Endothelial cell of umbilical vein (primary cell): ENCODE results near the gene SPATS2L. TPM values are rescaled to one million over a fixed set of nuclear protein-coding genes. Genes with fewer than 3 reads are reported as not detected.
A peak's percentile ranks its signal among the peaks of the same experiment; 100 is the strongest.

Source experiments
- BruUV-seq: library from RNA; stranded (reverse); fragments of 400-500 nt; replicated peaks from 2 replicates; lab custom pipeline; 2021; lab: Mats Ljungman, UMichigan
- CTCF ChIA-PET: fragments of 300-600, 350-600 bp; sonication (Branson Sonifier 250); formaldehyde crosslinking; loops from one replicate; lab custom pipeline; 2021; ENCODE audit warnings: antibody characterized with exemption, inconsistent platforms; lab: Charles Lee
- POLR2A ChIA-PET: fragments of 300-600, 350-600 bp; sonication (Branson Sonifier 250); formaldehyde crosslinking; loops from one replicate; lab custom pipeline; 2021; ENCODE audit warnings: antibody characterized with exemption, inconsistent platforms; lab: Charles Lee
- DNase-seq: peaks from one replicate; pipeline ENCODE4 v3.0.0-alpha.2; 2011; ENCODE audit warnings: low read depth, low spot score
- FAIRE-seq: peaks from 2 replicates; lab custom pipeline; 2011; peaks lifted over from hg19 to GRCh38; lab: Jason Lieb, UNC
- H2AFZ ChIP-seq: 2 replicates; pipeline ENCODE4 v1.6.0; 2012; ENCODE audit warnings: low read depth, low read length, control low read depth, inconsistent platforms
- H3K27ac ChIP-seq: 2 replicates; pipeline ENCODE4 v1.5.1; 2011; ENCODE audit warnings: low read depth, mild to moderate bottlenecking, control low read depth, low read length, moderate library complexity; ENCODE audit not compliant: insufficient read depth
- H3K27me3 ChIP-seq, 2 experiments: 2 replicates each; pipeline versions ENCODE4 v1.6.0 to v1.6.1; 2011; ENCODE audit warnings: low read length in 2 of 2, mixed read lengths in 1 of 2; ENCODE audit not compliant: control insufficient read depth in 2 of 2, insufficient read depth in 2 of 2
- H3K36me3 ChIP-seq, 2 experiments: 2 replicates in 1 of 2; 3 replicates in 1 of 2; pipeline ENCODE4 v1.5.1; 2011; ENCODE audit warnings: low read length in 2 of 2, mild to moderate bottlenecking in 1 of 2, moderate library complexity in 1 of 2; ENCODE audit not compliant: control insufficient read depth in 2 of 2, insufficient read depth in 2 of 2; ENCODE audit errors: extremely low read depth in 1 of 2
- H3K4me1 ChIP-seq: 3 replicates; pipeline ENCODE4 v1.5.1; 2011; ENCODE audit warnings: mild to moderate bottlenecking, low read length; ENCODE audit not compliant: control insufficient read depth, insufficient read depth; ENCODE audit errors: extremely low read depth
- H3K4me2 ChIP-seq: 2 replicates; pipeline ENCODE4 v1.6.1; 2011; ENCODE audit warnings: low read length, control low read depth, mixed read lengths; ENCODE audit not compliant: insufficient read depth
- H3K4me3 ChIP-seq, 3 experiments: fragments of 200-600 bp in 1 of 3; sonication (generic), shearing (Covaris generic) in 1 of 3; replicated peaks in 1 of 3; 2 replicates each; pipeline ENCODE4 v1.5.1; 2011 to 2016; ENCODE audit warnings: control low read depth in 3 of 3, low read length in 3 of 3, mild to moderate bottlenecking in 2 of 3, inconsistent platforms in 1 of 3, low read depth in 1 of 3, moderate library complexity in 1 of 3; ENCODE audit not compliant: insufficient read depth in 1 of 3
- H3K79me2 ChIP-seq: 2 replicates; pipeline ENCODE4 v1.6.0; 2012; ENCODE audit warnings: low read length, inconsistent platforms; ENCODE audit not compliant: control insufficient read depth, insufficient read depth
- H3K9ac ChIP-seq: replicated peaks from 2 replicates; pipeline ENCODE3; 2011; ENCODE audit warnings: low read length, control low read depth; ENCODE audit not compliant: insufficient read depth; ENCODE audit errors: extremely low read depth
- H3K9me1 ChIP-seq: replicated peaks from 3 replicates; pipeline ENCODE4 v1.6.0; 2011; ENCODE audit warnings: mild to moderate bottlenecking, low read length; ENCODE audit not compliant: control insufficient read depth, insufficient read depth; ENCODE audit errors: extremely low read depth
- H3K9me3 ChIP-seq: replicated peaks from 2 replicates; pipeline ENCODE4 v1.5.1; 2012; ENCODE audit warnings: low read length, inconsistent platforms; ENCODE audit not compliant: control insufficient read depth, insufficient read depth
- H4K20me1 ChIP-seq: replicated peaks from 2 replicates; pipeline ENCODE3; 2011; ENCODE audit warnings: mild to moderate bottlenecking, low read length; ENCODE audit not compliant: control insufficient read depth, insufficient read depth; ENCODE audit errors: extremely low read depth
- CTCF ChIP-seq, 2 donors: IDR thresholded peaks; 1 replicate in 1 of 2; 2 replicates in 1 of 2; pipeline ENCODE4 v1.5.1; 2011; ENCODE audit warnings: low read length in 2 of 2, mild to moderate bottlenecking in 2 of 2, moderate library complexity in 2 of 2, control low read depth in 1 of 2, inconsistent platforms in 1 of 2, low read depth in 1 of 2; ENCODE audit not compliant: insufficient read depth in 1 of 2; ENCODE audit errors: extremely low read depth in 1 of 2
- EZH2 ChIP-seq: IDR thresholded peaks from 2 replicates; pipeline ENCODE4 v1.6.1; 2012; ENCODE audit warnings: borderline replicate concordance, low read depth, mild to moderate bottlenecking, moderate library complexity, low read length, inconsistent platforms; ENCODE audit not compliant: severe bottlenecking
- FOS ChIP-seq: IDR thresholded peaks from 2 replicates; pipeline ENCODE4 v1.6.1; 2011; ENCODE audit warnings: mild to moderate bottlenecking, low read length, moderate library complexity, borderline replicate concordance; ENCODE audit not compliant: insufficient read depth
- GATA2 ChIP-seq: IDR thresholded peaks from 2 replicates; pipeline ENCODE4 v1.7.0; 2011; ENCODE audit warnings: low read depth, mild to moderate bottlenecking, moderate library complexity, mixed read lengths, low read length; ENCODE audit not compliant: insufficient read length, insufficient read depth
- JUN ChIP-seq: IDR thresholded peaks from 2 replicates; pipeline ENCODE4 v1.6.1; 2011; ENCODE audit warnings: borderline replicate concordance, low read depth; ENCODE audit not compliant: insufficient read length, insufficient read depth
- MAX ChIP-seq: IDR thresholded peaks from 2 replicates; pipeline ENCODE4 v1.6.1; 2011; ENCODE audit not compliant: insufficient read depth, insufficient read length
- MYC ChIP-seq: IDR thresholded peaks from one replicate; pipeline ENCODE4 v1.6.1; 2011; ENCODE audit warnings: mild to moderate bottlenecking, low read depth, low read length
- POLR2A ChIP-seq: IDR thresholded peaks from 2 replicates; pipeline ENCODE4 v1.6.1; 2012; ENCODE audit warnings: low read depth, mild to moderate bottlenecking, control low read depth, low read length
- POLR2AphosphoS5 ChIP-seq: IDR thresholded peaks from 2 replicates; pipeline ENCODE4 v1.6.1; 2012; ENCODE audit warnings: low read depth, mild to moderate bottlenecking, control low read depth, low read length, moderate library complexity; ENCODE audit not compliant: insufficient read depth
- dilution Hi-C: fragments of 300-500 bp; cut with MboI; formaldehyde crosslinking; loops from one replicate; pipeline ENCODE4 v1.15.0; 2019; ENCODE audit warnings: low sequenced_read_pairs; ENCODE audit not compliant: extremely low pct_ligation_motif_present
- intact Hi-C: fragments of 100-400 bp; cut with micrococcal nuclease; formaldehyde crosslinking; loops from one replicate; pipeline ENCODE4 v1.10.0; 2022
- polyA plus RNA-seq, 4 experiments: library from polyadenylated mRNA; depleted of rRNA in 3 of 4; stranded (reverse) in 3 of 4; unstranded in 1 of 4; fragments of >200 nt; gene quantifications; 2 replicates each; pipeline versions ENCODE4 v1.2.1 to v1.2.3, GENCODE V29; 2011 to 2012; ENCODE audit warnings: missing spikeins in 1 of 4
- total RNA-seq: library from RNA; stranded (reverse); gene quantifications from 2 replicates; pipeline ENCODE4 v1.2.3, GENCODE V29; 2021

The SPATS2L gene
- total and polyA plus RNA-seq, 2 donors (not counting 3 experiments of a cell fraction or from before 2014, with no cell fraction given), result 29.1 to 72.9 TPM

DNA sequence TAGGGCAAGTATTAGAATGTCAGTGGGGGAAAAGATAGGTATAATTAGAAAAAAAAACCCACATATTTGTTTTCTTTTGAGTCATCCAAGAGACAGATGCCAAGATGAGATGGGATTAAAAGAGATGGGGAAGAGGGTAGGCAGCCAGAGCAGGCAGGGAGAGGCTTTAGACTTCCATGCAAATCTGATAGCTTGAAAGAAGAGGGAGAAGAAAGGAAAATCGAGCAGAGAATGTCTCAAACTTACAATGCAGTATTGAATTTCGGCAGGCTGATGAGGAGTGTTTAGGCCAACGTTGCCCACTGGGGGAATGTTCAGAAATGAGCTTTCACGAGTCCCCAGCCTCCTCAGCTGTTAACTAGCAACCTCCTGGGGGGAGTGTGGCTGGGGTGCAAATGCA is 91.3 kb downstream of the SPATS2L start:
- no peaks in the 10 kb centered on the region for H4K20me1 ChIP-seq
- peak overlapping the region; percentile 34 for H3K4me2 ChIP-seq
- intact Hi-C loops, result loop anchor here (1.0 to 2.0 kb wide), 2 partner anchors 8 to 15 kb away; no protein-coding TSS in a partner anchor
- dilution Hi-C loops, result no loop called here
- no peaks in the 10 kb centered on the region for H3K27me3 ChIP-seq
- TF ChIP-seq POLR2AphosphoS5, result no peak
- peak; percentile 37 for TF ChIP-seq FOS
- no peak for TF ChIP-seq JUN
- peak; percentile 48 for TF ChIP-seq GATA2
- no peak overlapping the region for H3K4me3 ChIP-seq
- H3K4me1 ChIP-seq, result peaks cover 28% of the 10 kb centered on the region
- no peaks in the 10 kb centered on the region for H3K9me1 ChIP-seq
- no peak overlapping the region for H2AFZ ChIP-seq
- BruUV-seq, result no TSS peak
- DNase-seq (no peak), FAIRE-seq (no peak)
- no peaks in the 10 kb centered on the region for H3K36me3 ChIP-seq
- no peaks in the 10 kb centered on the region for H3K9me3 ChIP-seq
- ChIA-PET POLR2A (no interaction called here), CTCF (interaction anchor here (1.0 to 3.5 kb wide), 4 partner anchors 8 to 92 kb away, joined by 3 to 14 read pairs (median 6); partner anchors contain the start of gene SPATS2L)
- no peak overlapping the region for H3K27ac ChIP-seq
- H3K9ac ChIP-seq, result no peak overlapping the region
- H3K79me2 ChIP-seq, result peaks cover 4% of the 10 kb centered on the region

- TF ChIP-seq POLR2A, result no peak
- no peak for TF ChIP-seq MAX
- TF ChIP-seq FOS, result peak; percentile 74
- peak; percentile 21 for TF ChIP-seq POLR2AphosphoS5
- no peak for TF ChIP-seq GATA2
- no peak for TF ChIP-seq CTCF (IDR thresholded peaks at IDR 0.05; ENCODE audit: extremely low read depth in 1 of 2, insufficient read depth in 1 of 2, low read depth in 1 of 2, low read length in 2 of 2)
- peak; percentile 49 for TF ChIP-seq JUN
- no peak for TF ChIP-seq MYC
- TF ChIP-seq EZH2, result no peak
- Histone ChIP-seq H3K9ac (no peak overlapping the region), H3K4me1 (peaks cover 29% of the 10 kb centered on the region), H3K79me2 (peaks cover 6% of the 10 kb centered on the region), H3K9me1 (no peaks in the 10 kb centered on the region), H4K20me1 (no peaks in the 10 kb centered on the region), H3K9me3 (no peaks in the 10 kb centered on the region), H3K4me2 (no peak overlapping the region), H2AFZ (no peak overlapping the region), H3K27ac (no peak overlapping the region), H3K36me3 (no peaks in the 10 kb centered on the region), H3K27me3 (no peaks in the 10 kb centered on the region), H3K4me3 (no peak overlapping the region)
- intact Hi-C loops (no loop called here), dilution Hi-C loops (no loop called here)
- ChIA-PET POLR2A (no interaction called here), CTCF (no interaction called here)
- DNase-seq (peak; percentile 41), FAIRE-seq (peak; percentile 50)
- BruUV-seq, result no TSS peak
Measured at GRCh38 chr2:200399046-200399445, 92.6 kb downstream of the SPATS2L start.
